Nephron progenitor cell (in vitro differentiated cells): ENCODE measurements around the gene ARGLU1.

Experiments used
- DNase-seq: peaks from one replicate; pipeline ENCODE4 v3.0.0; 2021
- H3K27ac Mint-ChIP-seq: 2 replicates; pipeline ENCODE4 v1.8.0; 2021; ENCODE audit warnings: mild to moderate bottlenecking, moderate library complexity, mixed read lengths
- H3K27me3 Mint-ChIP-seq: 2 replicates; pipeline ENCODE4 v1.8.0; 2021; ENCODE audit warnings: mild to moderate bottlenecking, low read depth, mixed read lengths; ENCODE audit not compliant: poor library complexity
- H3K36me3 Mint-ChIP-seq: 2 replicates; pipeline ENCODE4 v1.8.0; 2021; ENCODE audit warnings: low read depth, mixed read lengths
- H3K4me1 Mint-ChIP-seq: 2 replicates; pipeline ENCODE4 v1.8.0; 2021; ENCODE audit warnings: mixed read lengths
- H3K4me3 Mint-ChIP-seq: 2 replicates; pipeline ENCODE4 v1.8.0; 2021; ENCODE audit warnings: mild to moderate bottlenecking, moderate library complexity, mixed read lengths
- H3K9me3 Mint-ChIP-seq: 2 replicates; pipeline ENCODE4 v1.8.0; 2021; ENCODE audit warnings: mild to moderate bottlenecking, moderate library complexity, mixed read lengths
- TF ChIP-seq, protein P1 (sequence below): fragments of 200-600 bp; sonication (generic); IDR thresholded peaks from 2 replicates; pipeline ENCODE4 v1.5.0; 2021; ENCODE audit warnings: antibody characterized with exemption

ARGLU1 gene

DNA sequence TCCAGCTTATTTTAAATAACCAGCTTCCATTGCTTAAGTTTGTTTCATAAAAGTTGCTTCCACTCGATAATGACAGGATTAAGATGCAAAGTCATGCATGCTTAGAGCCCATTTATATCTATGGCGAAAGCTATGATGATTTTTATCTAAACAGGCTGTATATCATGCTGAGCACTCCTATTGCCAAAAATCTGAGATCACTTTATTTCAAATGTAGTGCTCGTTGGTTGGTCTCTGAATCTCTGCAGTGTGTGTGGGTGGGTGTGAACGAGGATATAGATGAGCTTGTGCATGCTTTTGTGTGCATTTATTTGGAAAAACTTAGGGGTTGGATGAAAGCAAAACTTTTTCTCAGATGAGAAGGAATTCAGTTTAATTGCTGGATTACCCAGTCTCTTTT is 27.0 kb upstream of the ARGLU1 start:
- TF ChIP-seq, protein P1, sequence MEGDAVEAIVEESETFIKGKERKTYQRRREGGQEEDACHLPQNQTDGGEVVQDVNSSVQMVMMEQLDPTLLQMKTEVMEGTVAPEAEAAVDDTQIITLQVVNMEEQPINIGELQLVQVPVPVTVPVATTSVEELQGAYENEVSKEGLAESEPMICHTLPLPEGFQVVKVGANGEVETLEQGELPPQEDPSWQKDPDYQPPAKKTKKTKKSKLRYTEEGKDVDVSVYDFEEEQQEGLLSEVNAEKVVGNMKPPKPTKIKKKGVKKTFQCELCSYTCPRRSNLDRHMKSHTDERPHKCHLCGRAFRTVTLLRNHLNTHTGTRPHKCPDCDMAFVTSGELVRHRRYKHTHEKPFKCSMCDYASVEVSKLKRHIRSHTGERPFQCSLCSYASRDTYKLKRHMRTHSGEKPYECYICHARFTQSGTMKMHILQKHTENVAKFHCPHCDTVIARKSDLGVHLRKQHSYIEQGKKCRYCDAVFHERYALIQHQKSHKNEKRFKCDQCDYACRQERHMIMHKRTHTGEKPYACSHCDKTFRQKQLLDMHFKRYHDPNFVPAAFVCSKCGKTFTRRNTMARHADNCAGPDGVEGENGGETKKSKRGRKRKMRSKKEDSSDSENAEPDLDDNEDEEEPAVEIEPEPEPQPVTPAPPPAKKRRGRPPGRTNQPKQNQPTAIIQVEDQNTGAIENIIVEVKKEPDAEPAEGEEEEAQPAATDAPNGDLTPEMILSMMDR: no peak
- Mint-ChIP-seq H3K27ac (no peak overlapping the region), H3K4me3 (no peak overlapping the region), H3K27me3 (peaks cover 5% of the 10 kb centered on the region), H3K4me1 (peaks cover 20% of the 10 kb centered on the region), H3K9me3 (no peaks in the 10 kb centered on the region), H3K36me3 (peaks cover 2% of the 10 kb centered on the region)
- DNase-seq: no peak

DNA sequence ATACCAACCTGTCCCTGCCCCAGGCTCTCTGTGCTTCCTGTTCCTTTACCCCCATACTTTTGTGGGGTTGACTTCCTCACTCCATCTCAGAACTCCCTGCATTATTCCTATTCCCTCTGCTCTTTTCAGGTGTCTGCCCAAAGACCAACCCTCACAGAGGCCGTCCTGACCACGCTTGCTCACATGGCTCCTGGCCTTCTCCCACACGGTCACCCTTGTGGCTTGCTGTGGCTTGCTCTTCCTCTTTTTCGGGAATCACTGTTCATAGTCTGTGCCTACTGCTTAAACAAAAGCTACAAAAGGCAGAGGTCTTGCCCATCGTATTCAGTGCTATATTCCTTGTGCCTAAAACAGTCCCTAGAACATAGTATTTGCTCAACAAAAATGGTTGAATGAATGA is 25.2 kb upstream of the ARGLU1 start:
- Mint-ChIP-seq H3K27me3 (peaks cover 5% of the 10 kb centered on the region), H3K9me3 (peaks cover 7% of the 10 kb centered on the region), H3K4me3 (no peak overlapping the region), H3K4me1 (peaks cover 20% of the 10 kb centered on the region), H3K36me3 (no peaks in the 10 kb centered on the region), H3K27ac (no peak overlapping the region)
- no peak for DNase-seq
- TF ChIP-seq, protein P1: no peak

DNA sequence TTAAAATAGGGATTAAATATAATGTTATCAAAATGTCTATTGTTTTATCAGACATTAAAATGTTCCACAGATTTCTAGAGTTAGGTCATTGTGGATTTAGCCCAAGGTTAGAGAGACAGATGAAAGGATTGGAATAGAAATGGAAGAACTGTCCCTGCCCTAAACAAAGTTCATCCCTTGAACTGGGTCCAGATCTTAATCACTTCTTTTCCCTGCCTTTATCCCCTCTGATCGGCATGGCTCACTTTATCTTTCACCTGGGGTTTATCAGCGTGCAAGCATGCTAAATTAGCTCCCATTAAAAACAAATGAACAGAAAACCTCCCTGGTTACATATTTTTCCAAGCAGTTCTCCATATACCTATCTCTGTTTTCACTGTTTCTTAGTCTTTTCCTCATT is 23.4 kb upstream of the ARGLU1 start:
- H3K4me1 Mint-ChIP-seq: peaks cover 11% of the 10 kb centered on the region
- DNase-seq: no peak
- peaks cover 5% of the 10 kb centered on the region for H3K27me3 Mint-ChIP-seq
- H3K4me3 Mint-ChIP-seq: no peak overlapping the region
- no peak overlapping the region for H3K27ac Mint-ChIP-seq
- H3K9me3 Mint-ChIP-seq: peaks cover 22% of the 10 kb centered on the region
- H3K36me3 Mint-ChIP-seq: peaks cover 11% of the 10 kb centered on the region
- TF ChIP-seq, protein P1: no peak

DNA sequence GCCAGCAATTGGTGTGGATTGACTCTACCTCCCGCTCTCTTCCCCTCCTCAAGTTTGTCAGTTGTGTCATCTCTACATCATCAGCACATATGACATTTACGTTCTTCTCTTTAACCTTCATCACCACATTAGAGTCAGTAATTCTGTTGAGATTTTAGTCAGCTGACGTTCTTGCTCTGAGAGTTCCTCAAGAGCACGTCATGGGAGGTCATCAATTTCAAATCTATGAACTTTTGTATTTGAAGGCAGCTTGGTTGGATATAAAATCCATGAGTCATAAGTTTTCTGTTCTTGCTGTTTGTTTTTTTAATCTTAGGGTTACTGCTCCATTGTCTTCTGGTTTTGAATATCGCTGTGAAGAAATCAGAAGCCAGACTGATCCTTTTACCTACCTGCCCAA is 21.8 kb upstream of the ARGLU1 start:
- Mint-ChIP-seq H3K27me3 (peaks cover 5% of the 10 kb centered on the region), H3K9me3 (peaks cover 38% of the 10 kb centered on the region)
- TF ChIP-seq, protein P1: no peak

DNA sequence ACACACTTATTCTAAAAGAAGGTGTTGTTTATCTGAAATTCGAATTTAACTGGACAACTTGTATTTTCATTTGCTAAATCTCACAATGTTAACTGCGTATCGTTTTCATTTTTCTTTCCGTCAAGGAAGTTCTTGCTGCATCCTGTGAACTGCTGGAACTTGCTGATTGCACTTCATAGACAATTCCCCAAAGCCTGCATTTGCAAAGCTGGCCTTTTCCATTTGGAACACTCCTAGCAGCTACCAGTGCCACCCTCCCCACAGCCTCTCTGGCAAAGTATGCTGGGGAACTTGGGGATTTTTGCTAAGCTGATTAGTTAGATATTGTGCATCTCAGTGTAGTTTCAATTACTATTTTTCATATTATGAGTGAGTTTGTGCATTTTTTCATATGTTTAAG is 20.4 kb upstream of the ARGLU1 start:
- TF ChIP-seq, protein P1: no peak
- Mint-ChIP-seq H3K4me3 (no peak overlapping the region), H3K4me1 (no peaks in the 10 kb centered on the region), H3K36me3 (peaks cover 29% of the 10 kb centered on the region), H3K27ac (no peak overlapping the region), H3K9me3 (peaks cover 48% of the 10 kb centered on the region), H3K27me3 (no peaks in the 10 kb centered on the region)
- DNase-seq: no peak

More for the DNA sequence above, 21.8 kb upstream of the ARGLU1 start:
- peaks cover 23% of the 10 kb centered on the region for H3K36me3 Mint-ChIP-seq
- H3K4me3 Mint-ChIP-seq: no peak overlapping the region
- H3K27ac Mint-ChIP-seq: no peak overlapping the region
- DNase-seq: no peak
- no peaks in the 10 kb centered on the region for H3K4me1 Mint-ChIP-seq

DNA sequence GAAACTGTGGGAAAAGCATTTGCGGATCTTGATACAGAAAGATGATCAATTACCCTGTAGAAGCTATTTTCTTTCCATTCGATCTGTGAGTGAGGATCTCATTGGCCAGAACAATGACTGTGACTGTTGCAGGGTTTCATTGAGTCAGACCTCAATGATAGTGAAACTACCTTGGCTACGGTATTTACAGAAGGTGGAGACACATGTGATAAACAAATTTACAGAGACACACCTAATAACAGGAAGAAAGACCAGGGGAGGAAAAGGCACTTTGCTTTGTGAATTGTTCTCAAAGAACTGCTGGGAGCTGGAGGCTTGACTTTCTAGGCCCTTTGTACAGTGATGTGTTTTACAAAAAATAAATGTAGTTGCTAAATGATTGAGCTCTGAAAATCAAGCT is 19.9 kb upstream of the ARGLU1 start:
- Mint-ChIP-seq H3K27ac (no peak overlapping the region), H3K4me3 (no peak overlapping the region), H3K27me3 (no peaks in the 10 kb centered on the region), H3K4me1 (no peaks in the 10 kb centered on the region), H3K9me3 (peaks cover 48% of the 10 kb centered on the region), H3K36me3 (peaks cover 29% of the 10 kb centered on the region)
- no peak for DNase-seq
- TF ChIP-seq, protein P1: no peak
